Loucy (cell line): Measurements from ENCODE around the gene TEAD4.

Source experiments
- H2AFZ ChIP-seq: fragments of 200-600 bp; sonication (generic); 2 replicates; pipeline ENCODE4 v1.6.0; 2016; ENCODE audit warnings: antibody characterized with exemption, mild to moderate bottlenecking, low read length, moderate library complexity
- H3F3A ChIP-seq: fragments of 200-600 bp; 2 replicates; pipeline ENCODE4 v1.6.0; 2016; ENCODE audit warnings: antibody characterized with exemption, low read depth, mild to moderate bottlenecking
- H3K27me3 ChIP-seq: fragments of 200-600 bp; sonication (generic); 2 replicates; pipeline ENCODE4 v1.6.1; 2014; ENCODE audit warnings: low read length, mild to moderate bottlenecking; ENCODE audit not compliant: insufficient read depth, poor library complexity, severe bottlenecking
- H3K36me3 ChIP-seq: fragments of 200-600 bp; sonication (generic); 2 replicates; pipeline ENCODE4 v1.6.1; 2016; ENCODE audit warnings: low read length; ENCODE audit not compliant: insufficient read depth
- H3K4me1 ChIP-seq: fragments of 200-600 bp; sonication (generic); 2 replicates; pipeline ENCODE4 v1.5.1; 2014; ENCODE audit warnings: low read length, mild to moderate bottlenecking; ENCODE audit not compliant: insufficient read depth, poor library complexity, severe bottlenecking
- H3K4me2 ChIP-seq: fragments of 200-600 bp; sonication (generic); 2 replicates; pipeline ENCODE4 v1.6.0; 2014; ENCODE audit warnings: antibody characterized with exemption, low read length, low read depth, mild to moderate bottlenecking; ENCODE audit not compliant: poor library complexity, severe bottlenecking
- H3K4me3 ChIP-seq: fragments of 200-600 bp; sonication (generic); 2 replicates; pipeline ENCODE4 v1.5.1; 2014; ENCODE audit warnings: low read length, mild to moderate bottlenecking, mixed read lengths; ENCODE audit not compliant: poor library complexity, severe bottlenecking
- H3K79me2 ChIP-seq: fragments of 200-600 bp; sonication (generic); 2 replicates; pipeline ENCODE4 v1.6.1; 2014; ENCODE audit warnings: low read length; ENCODE audit not compliant: insufficient read depth
- H3K9ac ChIP-seq: fragments of 200-600 bp; sonication (generic); 2 replicates; pipeline ENCODE4 v1.6.0; 2014; ENCODE audit warnings: mild to moderate bottlenecking, low read depth, low read length, moderate library complexity; ENCODE audit not compliant: poor library complexity, severe bottlenecking
- H3K9me2 ChIP-seq: fragments of 200-600 bp; sonication (generic); replicated peaks from 2 replicates; pipeline ENCODE4 v1.6.1; 2016; ENCODE audit warnings: low read depth, low read length, mixed read lengths
- H3K9me3 ChIP-seq: fragments of 200-600 bp; sonication (generic); 2 replicates; pipeline ENCODE4 v1.6.1; 2014; ENCODE audit warnings: mild to moderate bottlenecking, antibody characterized with exemption, low read length, low read depth; ENCODE audit not compliant: insufficient read depth
- H4K20me1 ChIP-seq: fragments of 200-600 bp; sonication (generic); 2 replicates; pipeline ENCODE4 v1.6.0; 2014; ENCODE audit warnings: antibody characterized with exemption, low read length, mild to moderate bottlenecking; ENCODE audit not compliant: insufficient read depth, poor library complexity, severe bottlenecking
- CTCF ChIP-seq: fragments of 200-600 bp; sonication (generic); conservative IDR thresholded peaks from 2 replicates; pipeline ENCODE4 v1.5.1; 2014; ENCODE audit warnings: mild to moderate bottlenecking, antibody characterized with exemption, low read length
- EZH2phosphoT487 ChIP-seq: fragments of 200-600 bp; IDR thresholded peaks from 2 replicates; pipeline ENCODE4 v1.6.1; 2018; ENCODE audit warnings: antibody characterized with exemption, mild to moderate bottlenecking, moderate library complexity, borderline replicate concordance

TEAD4 gene

GRCh38 chr12:2934371-2934770 lies 24.8 kb upstream of the TEAD4 start:
- Histone ChIP-seq H3K36me3 (peaks cover 19% of the 10 kb centered on the region; the same call in 1 of the 2 replicates), H3K9me2 (no peaks in the 10 kb centered on the region), H3F3A (no peaks in the 10 kb centered on the region), H3K4me1 (no peaks in the 10 kb centered on the region), H3K9ac (no peak overlapping the region), H3K4me2 (no peak overlapping the region), H3K27me3 (no peaks in the 10 kb centered on the region), H4K20me1 (no peaks in the 10 kb centered on the region), H3K79me2 (no peaks in the 10 kb centered on the region), H3K4me3 (no peak overlapping the region), H2AFZ (no peak overlapping the region), H3K9me3 (no peaks in the 10 kb centered on the region)
- TF ChIP-seq EZH2phosphoT487 = no peak
- TF ChIP-seq CTCF = no peak

GRCh38 chr12:2936301-2936700 lies 22.9 kb upstream of the TEAD4 start:
- no peak overlapping the region for H3K4me2 ChIP-seq
- H2AFZ ChIP-seq = no peak overlapping the region
- no peak overlapping the region for H3K4me3 ChIP-seq
- H4K20me1 ChIP-seq = no peaks in the 10 kb centered on the region
- TF ChIP-seq CTCF (no peak), EZH2phosphoT487 (no peak)
- no peaks in the 10 kb centered on the region for H3F3A ChIP-seq
- H3K9ac ChIP-seq = no peak overlapping the region
- H3K9me2 ChIP-seq = no peaks in the 10 kb centered on the region
- H3K79me2 ChIP-seq = no peaks in the 10 kb centered on the region
- peaks cover 17% of the 10 kb centered on the region; the same call in 1 of the 2 replicates for H3K36me3 ChIP-seq
- H3K9me3 ChIP-seq = no peaks in the 10 kb centered on the region
- H3K4me1 ChIP-seq = no peaks in the 10 kb centered on the region
- no peaks in the 10 kb centered on the region for H3K27me3 ChIP-seq

GRCh38 chr12:2937500-2937899 lies 21.7 kb upstream of the TEAD4 start:
- no peaks in the 10 kb centered on the region for H3K9me3 ChIP-seq
- no peak overlapping the region for H3K4me2 ChIP-seq
- H3K9me2 ChIP-seq = no peaks in the 10 kb centered on the region
- no peaks in the 10 kb centered on the region for H3K79me2 ChIP-seq
- H3K4me3 ChIP-seq = no peak overlapping the region
- no peak overlapping the region for H2AFZ ChIP-seq
- H3K9ac ChIP-seq = no peak overlapping the region
- H3K4me1 ChIP-seq = no peaks in the 10 kb centered on the region
- H3K36me3 ChIP-seq = peaks cover 16% of the 10 kb centered on the region; the same call in 1 of the 2 replicates
- TF ChIP-seq CTCF (no peak), EZH2phosphoT487 (no peak)
- no peaks in the 10 kb centered on the region for H3K27me3 ChIP-seq
- no peaks in the 10 kb centered on the region for H3F3A ChIP-seq
- H4K20me1 ChIP-seq = no peaks in the 10 kb centered on the region
